Panc1 (cell line): Measurements from ENCODE around the gene FABP7. TPM values are rescaled to one million over a fixed set of nuclear protein-coding genes. Genes with fewer than 3 reads are reported as not detected.

ENCODE experiments used
- ATAC-seq: fragments of 200-7000 bp; cut with Tn5 transposase; 2 replicates; pipeline ENCODE4 v1.9.1; 2020; ENCODE audit warnings: mild to moderate bottlenecking, moderate library complexity
- BruUV-seq: library from RNA; stranded (reverse); fragments of 400-500 nt; replicated peaks from 2 replicates; lab custom pipeline; 2021; lab: Mats Ljungman, UMichigan
- CTCF ChIA-PET: fragments of 300-600 bp; sonication (Branson Sonifier 250); formaldehyde crosslinking; loops from one replicate; lab custom pipeline; 2022; ENCODE audit warnings: antibody characterized with exemption; lab: Charles Lee
- POLR2A ChIA-PET: fragments of 300-600 bp; sonication (Branson Sonifier 250); formaldehyde crosslinking; loops from one replicate; lab custom pipeline; 2022; ENCODE audit warnings: antibody characterized with exemption; lab: Charles Lee
- DNase-seq: peaks from one replicate; pipeline ENCODE4 v3.0.0-alpha.2; 2010; ENCODE audit warnings: low read depth, low spot score
- H3K27ac ChIP-seq: 2 replicates; pipeline ENCODE4 v1.5.1; 2011; ENCODE audit warnings: mild to moderate bottlenecking, low read length, inconsistent platforms
- H3K27me3 ChIP-seq: fragments of 200-500 bp; sonication (Bioruptor generic); 2 replicates; pipeline ENCODE4 v1.6.0; 2014; ENCODE audit warnings: low read length, inconsistent platforms; ENCODE audit not compliant: control insufficient read depth, insufficient read depth
- H3K36me3 ChIP-seq: fragments of 200-500 bp; sonication (Bioruptor generic); 2 replicates; pipeline ENCODE4 v1.5.1; 2014; ENCODE audit warnings: inconsistent platforms, mild to moderate bottlenecking, low read length, moderate library complexity; ENCODE audit not compliant: control insufficient read depth, insufficient read depth
- H3K4me1 ChIP-seq: 2 replicates; pipeline ENCODE4 v1.5.1; 2011; ENCODE audit warnings: inconsistent platforms, mild to moderate bottlenecking, low read length, moderate library complexity; ENCODE audit not compliant: control insufficient read depth, insufficient read depth
- H3K4me3 ChIP-seq, 2 experiments: 2 replicates each; pipeline ENCODE4 v1.5.1; 2011 to 2012; ENCODE audit warnings: low read depth in 2 of 2, low read length in 2 of 2, mild to moderate bottlenecking in 2 of 2, inconsistent platforms in 1 of 2, moderate library complexity in 1 of 2
- H3K9me3 ChIP-seq: fragments of 200-500 bp; sonication (Bioruptor generic); 2 replicates; pipeline ENCODE4 v1.5.1; 2014; ENCODE audit warnings: low read depth, mild to moderate bottlenecking, inconsistent platforms, low read length, moderate library complexity; ENCODE audit not compliant: control insufficient read depth, insufficient read depth
- CTCF ChIP-seq: fragments of 450-650 bp; IDR thresholded peaks from 2 replicates; pipeline ENCODE4 v1.5.1; 2017; ENCODE audit warnings: mild to moderate bottlenecking
- POLR2AphosphoS5 ChIP-seq: IDR thresholded peaks from 2 replicates; pipeline ENCODE4 v1.6.1; 2012; ENCODE audit warnings: mild to moderate bottlenecking, low read depth, low read length, moderate library complexity
- REST ChIP-seq, 2 experiments: IDR thresholded peaks; 2 replicates each; pipeline ENCODE4 v1.6.1; 2011 to 2012; ENCODE audit warnings: low read depth in 2 of 2, control low read depth in 1 of 2, low read length in 1 of 2, mild to moderate bottlenecking in 1 of 2, moderate library complexity in 1 of 2; ENCODE audit not compliant: insufficient read depth in 1 of 2
- SIN3A ChIP-seq: IDR thresholded peaks from 2 replicates; pipeline ENCODE4 v1.6.1; 2012; ENCODE audit warnings: low read depth, mild to moderate bottlenecking, low read length, moderate library complexity, borderline replicate concordance; ENCODE audit not compliant: insufficient read depth
- TCF7L2 ChIP-seq: IDR thresholded peaks from 2 replicates; pipeline ENCODE4 v1.6.1; 2011; ENCODE audit warnings: mild to moderate bottlenecking, low read depth, low read length, inconsistent platforms
- in situ Hi-C: cut with HindIII; loops from 2 replicates; pipeline ENCODE4 v1.10.0; 2016; ENCODE audit warnings: low sequenced_read_pairs, low pct_unique_long_range_greater_than_20kb
- intact Hi-C: fragments of 100-400 bp; cut with micrococcal nuclease; formaldehyde crosslinking; loops from one replicate; pipeline ENCODE4 v1.10.0; 2022; ENCODE audit not compliant: unreplicated experiment
- total RNA-seq: library from RNA; stranded (reverse); gene quantifications from one replicate; pipeline ENCODE4 v1.2.1, GENCODE V29; 2021; ENCODE audit not compliant: unreplicated experiment

FABP7 gene
- total RNA-seq, 1 experiment from 2014 or later, result not detected

GRCh38 chr6:122780114-122780513 is 598 bp downstream of the FABP7 start:
- Histone ChIP-seq H3K27ac (no peak overlapping the region), H3K4me3 (no peak overlapping the region), H3K36me3 (no peaks in the 10 kb centered on the region), H3K27me3 (peaks cover 15% of the 10 kb centered on the region; the same call in 1 of the 2 replicates), H3K4me1 (no peaks in the 10 kb centered on the region), H3K9me3 (no peaks in the 10 kb centered on the region)
- ChIA-PET POLR2A (no interaction called here), CTCF (no interaction called here)
- BruUV-seq, result no TSS peak
- DNase-seq (no peak), ATAC-seq (no peak)
- in situ Hi-C loops, result no loop called here
- TF ChIP-seq TCF7L2, result no peak
- no peak for TF ChIP-seq POLR2AphosphoS5
- TF ChIP-seq REST (IDR thresholded peaks at IDR 0.05; ENCODE audit: insufficient read depth in 1 of 2, low read depth in 2 of 2, low read length in 1 of 2), result no peak
- no peak for TF ChIP-seq SIN3A
- no peak for TF ChIP-seq CTCF
- intact Hi-C loops, result no loop called here

- POLR2A ChIA-PET, result interaction anchor here (0.6 kb wide), 1 partner anchor 1272 kb away, joined by 3 read pairs; no protein-coding TSS in a partner anchor
- Histone ChIP-seq H3K36me3 (no peaks in the 10 kb centered on the region), H3K27me3 (peaks cover 15% of the 10 kb centered on the region; the same call in 1 of the 2 replicates), H3K9me3 (no peaks in the 10 kb centered on the region), H3K4me1 (no peaks in the 10 kb centered on the region), H3K27ac (no peak overlapping the region), H3K4me3 (no peak overlapping the region)
- in situ Hi-C loops, result no loop called here
- no peak for ATAC-seq
- TF ChIP-seq TCF7L2 (no peak), SIN3A (no peak), POLR2AphosphoS5 (no peak), REST (IDR thresholded peaks at IDR 0.05; ENCODE audit: insufficient read depth in 1 of 2, low read depth in 2 of 2, low read length in 1 of 2) (no peak), CTCF (no peak)
- intact Hi-C loops, result no loop called here
- BruUV-seq, result no TSS peak
- DNase-seq, result no peak
- CTCF ChIA-PET, result interaction anchor here (0.7 kb wide), 1 partner anchor 1970 kb away, joined by 7 read pairs; no protein-coding TSS in a partner anchor
Observed at GRCh38 chr6:122781716-122782115, 2.2 kb downstream of the FABP7 start.
